NCI-H82 treated with DMSO at 0.1 percent for 48 hours (cell line): ENCODE results near the gene THAP7.

Experiments
- DNase-seq: peaks from one replicate; lab custom pipeline; 2025; ENCODE audit not compliant: unreplicated experiment; lab: John Stamatoyannopoulos, UW

Gene THAP7

DNA sequence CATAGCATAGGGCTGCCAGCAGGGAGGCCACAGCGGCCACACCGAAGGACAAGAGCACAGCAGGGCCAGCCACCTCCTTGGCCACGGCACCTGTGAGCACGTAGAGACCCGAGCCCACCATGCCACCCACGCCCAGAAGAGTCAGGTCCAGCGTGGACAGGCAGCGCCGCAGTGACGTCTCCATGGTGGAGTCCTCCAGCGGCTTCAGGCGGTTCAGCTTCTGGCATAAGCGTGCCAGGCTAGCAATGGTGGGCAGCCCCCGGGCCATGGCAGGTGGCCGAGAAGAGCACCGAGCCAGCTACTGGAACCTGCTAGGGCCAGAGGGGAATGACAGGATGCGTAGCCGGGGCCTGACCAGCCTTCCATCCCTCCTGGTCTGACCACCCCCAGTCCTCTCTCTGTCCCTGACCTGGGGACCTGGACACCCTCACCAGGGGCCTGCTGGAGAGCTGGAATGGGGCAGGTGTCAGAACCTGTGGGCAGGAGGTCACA, 29.7 kb upstream of the THAP7 start:
- DNase-seq: no peak

DNA sequence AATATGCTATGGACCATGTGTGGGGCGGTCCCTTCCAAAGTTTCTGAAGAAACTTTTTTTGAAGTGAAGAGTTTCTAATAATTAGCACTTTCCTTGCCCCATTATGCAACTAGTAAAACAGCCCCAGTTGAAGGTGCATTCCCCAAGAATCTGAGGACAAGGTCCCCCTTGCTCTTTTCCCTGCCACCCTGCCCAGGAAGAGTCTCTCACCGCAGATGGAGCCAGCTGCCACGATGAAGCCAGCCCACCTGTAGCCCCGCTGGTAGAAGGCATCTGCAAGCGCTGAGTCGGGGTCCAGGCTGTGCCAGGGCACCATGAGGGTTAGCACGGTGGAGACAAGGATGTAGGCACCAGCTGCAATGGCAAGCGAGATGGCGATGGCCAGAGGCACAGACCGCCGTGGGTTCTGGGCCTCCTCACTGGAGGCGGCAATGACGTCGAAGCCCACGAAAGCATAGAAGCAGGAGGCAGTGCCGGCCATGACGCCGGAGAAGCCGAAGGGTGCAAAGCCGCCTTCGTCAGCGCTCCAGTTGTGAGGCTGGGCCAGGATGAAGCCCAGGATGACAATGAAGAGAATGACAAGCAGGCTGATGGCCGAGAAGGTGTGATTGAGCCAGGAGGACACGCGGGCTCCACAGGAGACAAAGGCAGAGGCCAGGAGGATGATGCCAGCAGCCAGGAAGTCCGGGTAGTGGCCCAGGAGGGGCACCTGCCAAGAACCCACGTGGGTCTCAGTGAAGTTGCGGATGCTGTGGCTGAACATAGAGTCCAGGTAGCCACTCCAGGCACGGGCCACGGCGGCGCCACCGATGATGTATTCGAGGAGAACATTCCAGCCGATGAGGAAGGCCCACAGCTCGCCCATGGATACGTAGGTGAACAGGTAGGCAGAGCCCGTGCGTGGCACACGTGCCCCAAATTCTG, 29.0 kb upstream of the THAP7 start:
- no peak for DNase-seq

DNA sequence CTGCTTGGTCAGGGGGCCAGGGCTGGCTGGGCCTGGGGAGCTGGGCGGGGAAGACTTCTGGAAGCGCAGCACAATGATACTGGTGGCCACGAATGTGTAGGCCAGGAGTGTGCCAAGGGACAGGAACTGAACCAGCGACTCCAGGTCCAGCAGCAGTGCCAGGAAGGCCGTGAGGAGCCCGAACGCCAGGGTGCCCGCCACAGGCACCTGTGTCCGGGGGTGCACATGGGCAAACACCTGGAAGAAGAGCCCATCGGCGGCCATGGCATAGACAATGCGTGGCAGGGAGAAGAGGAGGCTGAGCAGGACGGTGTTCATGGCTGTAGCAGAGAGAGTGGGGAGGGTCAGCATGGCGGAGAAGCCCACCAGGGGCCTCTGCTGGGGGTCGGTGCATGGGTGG, 28.1 kb upstream of the THAP7 start:
- no peak for DNase-seq

- DNase-seq: no peak
Measured at GRCh38 chr22:21029486-21030025, 27.6 kb upstream of the THAP7 start.

DNA sequence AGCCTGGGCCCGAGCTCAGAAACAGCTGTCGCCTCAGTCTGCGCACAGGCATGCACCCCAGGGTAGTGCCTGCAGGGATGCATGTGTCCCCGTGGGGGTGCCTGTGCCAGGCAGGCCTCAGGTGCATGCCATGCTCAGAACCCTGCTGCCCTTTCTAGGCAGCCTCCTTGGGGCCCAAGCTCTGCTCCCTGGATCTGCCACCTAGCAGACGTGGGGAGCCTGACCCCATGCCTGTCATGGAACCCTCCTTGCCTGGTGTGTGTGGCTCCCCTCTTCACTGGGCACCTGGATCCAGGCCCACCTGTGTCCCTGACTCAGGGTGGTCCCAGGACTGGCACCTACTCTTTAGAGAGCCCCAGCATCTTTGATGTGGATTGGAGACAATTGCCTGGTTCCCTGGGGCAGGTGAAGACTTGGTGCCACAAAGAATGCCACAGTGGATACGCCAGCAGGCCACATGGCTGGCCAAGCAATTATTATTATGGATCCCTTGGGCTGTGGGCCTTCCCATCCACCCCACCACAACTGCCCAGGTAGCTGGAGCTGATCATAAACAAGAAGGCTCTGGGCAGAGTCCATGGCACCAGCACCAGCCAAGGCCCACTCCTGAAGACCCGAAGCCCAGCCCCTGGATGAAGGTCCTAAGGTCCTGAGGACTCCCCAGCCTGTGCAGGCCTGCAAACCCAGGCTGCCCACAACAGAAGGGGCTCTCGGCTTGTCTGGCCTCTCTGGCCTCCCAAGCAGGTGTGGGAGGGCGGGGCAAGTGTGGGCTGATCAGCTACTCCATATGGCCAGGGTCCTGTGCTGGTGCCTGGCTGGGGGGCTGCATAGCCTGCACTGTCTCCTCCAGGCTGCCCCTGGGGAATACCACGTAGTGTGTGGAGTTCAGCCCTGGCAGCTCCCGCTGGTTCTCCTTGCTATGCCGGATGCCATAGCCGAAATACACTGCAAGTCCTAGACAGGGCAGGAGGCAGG, 26.6 kb upstream of the THAP7 start:
- peak; percentile 40 for DNase-seq

GRCh38 chr22:21026783-21027692, 25.1 kb upstream of the THAP7 start:
- peak; percentile 52 for DNase-seq

DNA sequence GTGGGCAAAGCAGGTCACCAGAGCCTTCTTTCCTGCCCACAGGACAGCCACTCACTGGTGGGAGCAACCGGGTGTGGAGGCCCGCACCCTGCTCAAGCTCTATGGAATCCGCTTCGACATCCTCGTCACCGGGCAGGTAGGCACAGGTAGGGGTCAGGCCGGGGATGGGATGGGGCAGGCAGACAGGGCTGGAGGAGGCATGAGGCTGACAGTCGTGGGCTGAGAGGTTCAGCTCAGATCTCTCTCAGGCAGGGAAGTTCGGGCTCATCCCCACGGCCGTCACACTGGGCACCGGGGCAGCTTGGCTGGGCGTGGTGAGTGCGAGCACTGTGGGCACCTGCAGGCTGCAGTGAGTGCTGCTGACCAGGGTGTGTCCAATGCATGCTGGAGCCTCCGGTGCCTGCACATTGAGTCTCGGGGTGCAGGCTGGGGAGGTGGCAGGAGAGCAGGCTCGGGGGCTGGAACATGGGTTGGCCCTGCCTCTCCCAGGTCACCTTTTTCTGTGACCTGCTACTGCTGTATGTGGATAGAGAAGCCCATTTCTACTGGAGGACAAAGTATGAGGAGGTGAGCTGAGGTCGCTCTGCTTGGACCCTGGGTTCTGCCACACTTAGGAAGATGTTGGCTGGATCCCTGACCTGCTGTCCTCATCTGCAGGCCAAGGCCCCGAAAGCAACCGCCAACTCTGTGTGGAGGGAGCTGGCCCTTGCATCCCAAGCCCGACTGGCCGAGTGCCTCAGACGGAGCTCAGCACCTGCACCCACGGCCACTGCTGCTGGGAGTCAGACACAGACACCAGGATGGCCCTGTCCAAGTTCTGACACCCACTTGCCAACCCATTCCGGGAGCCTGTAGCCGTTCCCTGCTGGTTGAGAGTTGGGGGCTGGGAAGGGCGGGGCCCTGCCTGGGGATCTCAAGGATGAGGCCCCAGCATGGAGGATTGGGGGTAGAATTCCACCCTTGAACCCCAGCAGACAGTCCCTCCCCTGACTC, 24.1 kb upstream of the THAP7 start:
- DNase-seq: no peak

DNA sequence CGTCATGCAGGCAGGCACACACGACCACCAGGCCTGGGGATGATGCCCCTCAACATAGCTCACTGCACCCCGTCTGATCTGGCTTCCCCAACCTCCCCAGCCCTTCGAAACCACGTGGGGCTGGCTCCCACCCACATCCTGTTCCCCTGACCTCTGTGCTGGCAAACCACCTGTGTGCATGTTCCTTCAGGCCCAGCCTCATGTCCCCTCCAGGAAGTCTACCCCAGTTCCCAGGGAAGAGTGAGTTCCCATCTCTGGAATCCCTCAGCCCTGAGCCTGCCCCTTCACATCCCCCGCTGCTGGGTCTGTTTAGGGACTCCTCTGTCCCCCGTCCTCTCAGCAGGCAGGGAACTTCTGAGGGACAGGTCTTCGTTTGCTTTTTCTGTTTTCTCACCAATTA, 23.3 kb upstream of the THAP7 start:
- DNase-seq: no peak

GRCh38 chr22:21022955-21023614, 21.2 kb upstream of the THAP7 start:
- no peak for DNase-seq

GRCh38 chr22:21022507-21022906, 20.6 kb upstream of the THAP7 start:
- DNase-seq: no peak

GRCh38 chr22:21020802-21021429, 19.0 kb upstream of the THAP7 start:
- no peak for DNase-seq

GRCh38 chr22:21018314-21018713, 16.4 kb upstream of the THAP7 start:
- no peak for DNase-seq

- DNase-seq: no peak
Measured at GRCh38 chr22:21016644-21017420, 14.9 kb upstream of the THAP7 start.

DNA sequence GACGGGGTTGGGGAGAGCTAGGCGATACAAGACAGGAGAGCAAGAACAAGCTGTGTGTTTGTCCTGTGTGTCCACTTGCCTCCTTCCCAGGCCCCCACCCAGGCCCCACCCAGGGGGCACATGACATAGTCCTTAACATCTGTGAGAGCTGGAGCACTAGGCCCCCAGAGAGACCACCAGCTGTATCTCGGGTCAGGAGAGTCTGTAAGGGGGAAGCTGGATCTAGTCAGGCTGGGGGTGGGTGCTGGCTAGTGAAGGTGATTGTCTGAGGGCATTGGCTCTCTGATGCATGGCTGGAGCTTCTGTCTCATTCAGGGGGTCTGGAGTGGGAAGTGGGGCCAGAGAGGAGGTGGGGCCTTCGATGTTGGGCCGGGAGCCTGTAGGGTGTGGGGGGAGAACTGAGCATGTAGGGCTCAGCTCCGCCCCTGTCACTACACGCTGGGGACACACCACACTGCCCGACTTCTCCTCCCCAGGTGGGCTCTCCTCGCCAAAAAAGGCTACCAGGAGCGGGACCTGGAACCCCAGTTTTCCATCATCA, 13.6 kb upstream of the THAP7 start:
- no peak for DNase-seq

DNA sequence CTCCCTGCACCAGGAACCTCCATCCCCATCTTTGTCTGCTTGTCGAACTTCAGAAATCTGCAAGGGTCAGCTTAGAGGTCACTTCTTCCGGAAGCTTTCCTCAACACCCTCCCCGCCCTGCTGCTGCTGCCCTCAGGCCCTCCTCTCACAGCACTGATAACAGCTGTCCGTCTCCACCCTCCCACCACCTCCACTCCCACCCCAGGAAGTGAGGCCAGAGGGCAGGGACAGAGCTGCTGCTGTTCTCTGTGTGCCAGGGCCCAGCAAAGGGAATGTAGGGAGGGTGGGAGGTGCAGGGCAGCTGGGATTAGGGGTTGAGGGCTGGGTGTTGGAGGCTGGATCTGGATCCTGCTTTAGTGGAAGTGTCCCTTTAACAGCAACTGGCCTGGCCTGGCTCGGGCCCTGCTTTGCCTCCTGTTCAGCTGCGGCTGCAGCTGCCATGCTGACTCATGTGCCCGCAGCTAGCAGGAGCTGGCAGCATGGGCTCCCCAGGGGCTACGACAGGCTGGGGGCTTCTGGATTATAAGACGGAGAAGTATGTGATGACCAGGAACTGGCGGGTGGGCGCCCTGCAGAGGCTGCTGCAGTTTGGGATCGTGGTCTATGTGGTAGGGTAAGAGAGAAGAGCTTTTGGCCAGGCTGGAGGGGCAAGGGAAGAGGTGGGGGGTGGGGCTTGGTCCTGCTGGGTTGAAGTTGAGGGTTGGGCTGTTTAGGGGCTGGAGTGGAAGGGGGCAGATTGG, 13.0 kb upstream of the THAP7 start, which contains the start of gene P2RX6:
Gene P2RX6, plus strand, starts transcription at position 440 of the 740 bp plus-strand sequence. Its CDS starts 10 bp downstream, at position 450.
- peak; percentile 17 for DNase-seq

GRCh38 chr22:21014202-21014725, 12.3 kb upstream of the THAP7 start:
- peak; percentile 81 for DNase-seq
